Liver (tissue), 9 donors: Measurements from ENCODE around the gene GABBR2. TPM values are rescaled to one million over a fixed set of nuclear protein-coding genes. Genes with fewer than 3 reads are reported as not detected.

ENCODE experiments used
- DNase-seq: peaks from one replicate; pipeline ENCODE4 v3.0.0-alpha.2; 2017; ENCODE audit warnings: low spot score
- H3K27ac ChIP-seq, 2 donors: one replicate each; pipeline ENCODE4 v1.7.0; 2013; ENCODE audit warnings: inconsistent platforms in 2 of 2, low read length in 2 of 2, control low read depth in 1 of 2, low read depth in 1 of 2, mild to moderate bottlenecking in 1 of 2
- H3K27me3 ChIP-seq, 4 donors: one replicate each; pipeline versions ENCODE4 v1.6.1 to v1.7.0; 2013; ENCODE audit warnings: low read length in 3 of 4, inconsistent platforms in 1 of 4, mild to moderate bottlenecking in 1 of 4, moderate library complexity in 1 of 4; ENCODE audit not compliant: control insufficient read depth in 4 of 4, insufficient read depth in 4 of 4
- H3K36me3 ChIP-seq, 4 donors: one replicate each; pipeline versions ENCODE4 v1.6.1 to v1.7.0; 2013; ENCODE audit warnings: low read length in 3 of 4, mild to moderate bottlenecking in 3 of 4, low read depth in 1 of 4, moderate library complexity in 1 of 4; ENCODE audit not compliant: control insufficient read depth in 4 of 4, insufficient read depth in 3 of 4
- H3K4me1 ChIP-seq, 4 donors: one replicate each; pipeline versions ENCODE4 v1.6.1 to v1.7.0; 2013; ENCODE audit warnings: low read length in 3 of 4, mild to moderate bottlenecking in 3 of 4, moderate library complexity in 1 of 4; ENCODE audit not compliant: control insufficient read depth in 4 of 4, insufficient read depth in 4 of 4
- H3K4me3 ChIP-seq, 3 donors: one replicate each; pipeline versions ENCODE4 v1.6.1 to v1.7.0; 2013; ENCODE audit warnings: low read length in 3 of 3, control low read depth in 1 of 3, low read depth in 1 of 3, mild to moderate bottlenecking in 1 of 3
- H3K9ac ChIP-seq, 2 donors: one replicate each; pipeline ENCODE4 v1.7.0; 2013; ENCODE audit warnings: low read length in 2 of 2, mild to moderate bottlenecking in 2 of 2, moderate library complexity in 2 of 2, control low read depth in 1 of 2, low read depth in 1 of 2
- H3K9me3 ChIP-seq, 4 donors: one replicate each; pipeline versions ENCODE4 v1.6.1 to v1.7.0; 2013; ENCODE audit warnings: low read length in 3 of 4; ENCODE audit not compliant: control insufficient read depth in 4 of 4
- EGR1 ChIP-seq, 2 donors: IDR thresholded peaks; 2 replicates each; pipeline ENCODE4 v1.6.1; 2016 to 2018; ENCODE audit warnings: antibody characterized with exemption in 2 of 2, low read depth in 2 of 2
- FOXA1 ChIP-seq: IDR thresholded peaks from 2 replicates; pipeline ENCODE4 v1.6.1; 2016; ENCODE audit warnings: antibody characterized with exemption
- FOXA2 ChIP-seq: IDR thresholded peaks from 2 replicates; pipeline ENCODE4 v1.6.1; 2016; ENCODE audit warnings: antibody characterized with exemption
- GABPA ChIP-seq, 2 donors: IDR thresholded peaks in 1 of 2; conservative IDR thresholded peaks in 1 of 2; 2 replicates each; pipeline ENCODE4 v1.6.1; 2016; ENCODE audit warnings: antibody characterized with exemption in 2 of 2, mild to moderate bottlenecking in 1 of 2, moderate library complexity in 1 of 2
- HNF4A ChIP-seq, 2 donors: conservative IDR thresholded peaks; 2 replicates each; pipeline ENCODE4 v1.6.1; 2016; ENCODE audit warnings: antibody characterized with exemption in 2 of 2, mild to moderate bottlenecking in 2 of 2
- HNF4G ChIP-seq: IDR thresholded peaks from 2 replicates; pipeline ENCODE4 v1.6.1; 2016; ENCODE audit warnings: antibody characterized with exemption
- NR2F2 ChIP-seq: IDR thresholded peaks from 2 replicates; pipeline ENCODE4 v1.6.1; 2016; ENCODE audit warnings: antibody characterized with exemption
- RXRA ChIP-seq, 2 donors: IDR thresholded peaks; 2 replicates each; pipeline ENCODE4 v1.6.1; 2017 to 2018; ENCODE audit warnings: antibody characterized with exemption in 2 of 2, mild to moderate bottlenecking in 1 of 2
- SP1 ChIP-seq: IDR thresholded peaks from 2 replicates; pipeline ENCODE4 v1.6.1; 2018; ENCODE audit warnings: antibody characterized with exemption, mild to moderate bottlenecking
- TAF1 ChIP-seq: conservative IDR thresholded peaks from 2 replicates; pipeline ENCODE4 v1.6.1; 2016; ENCODE audit warnings: antibody characterized with exemption, mild to moderate bottlenecking
- YY1 ChIP-seq: IDR thresholded peaks from 2 replicates; pipeline ENCODE4 v1.6.1; 2016; ENCODE audit warnings: antibody characterized with exemption, mild to moderate bottlenecking
- WGBS: extraction: QIAGEN DNeasy Blood & Tissue Kit; methylation state at CpG from one replicate; pipeline ENCODE4 v1.1.7; 2013; 5-methylcytosine and 5-hydroxymethylcytosine counted together
- polyA plus RNA-seq, 2 donors: library from polyadenylated mRNA; stranded (reverse) in 1 of 2; unstranded in 1 of 2; fragments of 200-250 nt in 1 of 2; fragments of >200 nt in 1 of 2; fragmentation: Nextera tagmentation in 1 of 2; extraction: Ambion mirVana in 1 of 2; gene quantifications; one replicate each; pipeline versions ENCODE4 v1.2.1 to v1.2.3, GENCODE V29; 2013 to 2015
- total RNA-seq, 2 donors: library from RNA; depleted of rRNA; stranded (reverse); fragments of >200 nt; gene quantifications; one replicate each; pipeline ENCODE4 v1.2.3, GENCODE V29; 2014
- TF ChIP-seq, protein P1 (sequence below): IDR thresholded peaks from 2 replicates; pipeline ENCODE4 v1.6.1; 2016; ENCODE audit warnings: antibody characterized with exemption, mild to moderate bottlenecking
- TF ChIP-seq, protein P2 (sequence below): IDR thresholded peaks from 2 replicates; pipeline ENCODE4 v1.6.1; 2016; ENCODE audit warnings: antibody characterized with exemption
- TF ChIP-seq, protein P3 (sequence below): IDR thresholded peaks from 2 replicates; pipeline ENCODE4 v1.6.1; 2016; ENCODE audit warnings: antibody characterized with exemption
- TF ChIP-seq, protein P4 (sequence below): IDR thresholded peaks from 2 replicates; pipeline ENCODE4 v1.6.1; 2016; ENCODE audit warnings: antibody characterized with exemption
- donor health status: healthy.
- donor health status: healthy.
- donor health status: healthy.
- donor health status: healthy.
- donor health status: healthy.

Gene GABBR2
- total and polyA plus RNA-seq, 4 donors: 0.03 to 0.23 (median 0.08) TPM; not detected in 1

DNA sequence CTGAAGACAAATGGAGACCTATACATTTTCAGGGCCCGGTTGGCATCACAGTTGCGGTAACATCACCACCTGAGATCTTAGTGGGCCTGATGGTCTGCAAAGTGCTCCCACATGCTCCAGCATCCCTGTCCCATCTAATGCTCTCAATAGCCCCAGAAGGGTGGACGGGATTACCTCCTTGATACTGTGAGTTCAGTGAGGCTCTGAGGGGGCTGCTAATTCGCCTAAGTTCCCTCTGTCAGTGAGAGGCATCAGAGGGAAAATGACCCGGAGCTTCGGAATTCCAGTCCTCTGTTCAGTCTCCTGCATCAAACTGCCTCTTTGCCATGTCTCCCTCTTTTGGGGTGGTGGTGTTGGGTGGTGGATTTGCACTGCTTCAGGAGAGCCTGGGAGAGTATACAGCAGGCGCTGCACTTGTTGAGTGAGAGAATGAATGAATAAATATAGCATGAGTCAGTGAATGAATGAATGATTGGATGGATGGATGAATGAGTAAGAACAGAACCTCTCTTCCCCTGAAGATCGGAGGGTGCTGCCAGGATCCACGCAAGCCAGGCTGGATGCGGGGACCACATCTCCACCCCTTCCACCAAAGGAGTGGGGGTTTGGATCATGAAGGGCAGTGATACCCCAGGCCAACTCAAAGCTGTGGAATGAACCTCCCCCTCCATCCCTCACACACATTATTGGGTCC lies 141.0 kb downstream of the GABBR2 start:
- Histone ChIP-seq H3K9me3 (no peaks in the 10 kb centered on the region), H3K4me3 (no peak overlapping the region), H3K4me1 (no peaks in the 10 kb centered on the region), H3K27ac (no peak overlapping the region), H3K9ac (no peak overlapping the region), H3K27me3 (no peaks in the 10 kb centered on the region), H3K36me3 (no peaks in the 10 kb centered on the region)
- TF ChIP-seq RXRA (IDR thresholded peaks at IDR 0.05) (no peak), SP1 (no peak), TAF1 (no peak), EGR1 (IDR thresholded peaks at IDR 0.05; ENCODE audit: low read depth in 2 of 2) (no peak), NR2F2 (no peak), YY1 (no peak), FOXA1 (no peak), GABPA (IDR thresholded peaks at IDR 0.05 in 1 of 2, conservative IDR thresholded peaks at IDR 0.05 in 1 of 2) (no peak), HNF4G (no peak)
- TF ChIP-seq, protein P1, sequence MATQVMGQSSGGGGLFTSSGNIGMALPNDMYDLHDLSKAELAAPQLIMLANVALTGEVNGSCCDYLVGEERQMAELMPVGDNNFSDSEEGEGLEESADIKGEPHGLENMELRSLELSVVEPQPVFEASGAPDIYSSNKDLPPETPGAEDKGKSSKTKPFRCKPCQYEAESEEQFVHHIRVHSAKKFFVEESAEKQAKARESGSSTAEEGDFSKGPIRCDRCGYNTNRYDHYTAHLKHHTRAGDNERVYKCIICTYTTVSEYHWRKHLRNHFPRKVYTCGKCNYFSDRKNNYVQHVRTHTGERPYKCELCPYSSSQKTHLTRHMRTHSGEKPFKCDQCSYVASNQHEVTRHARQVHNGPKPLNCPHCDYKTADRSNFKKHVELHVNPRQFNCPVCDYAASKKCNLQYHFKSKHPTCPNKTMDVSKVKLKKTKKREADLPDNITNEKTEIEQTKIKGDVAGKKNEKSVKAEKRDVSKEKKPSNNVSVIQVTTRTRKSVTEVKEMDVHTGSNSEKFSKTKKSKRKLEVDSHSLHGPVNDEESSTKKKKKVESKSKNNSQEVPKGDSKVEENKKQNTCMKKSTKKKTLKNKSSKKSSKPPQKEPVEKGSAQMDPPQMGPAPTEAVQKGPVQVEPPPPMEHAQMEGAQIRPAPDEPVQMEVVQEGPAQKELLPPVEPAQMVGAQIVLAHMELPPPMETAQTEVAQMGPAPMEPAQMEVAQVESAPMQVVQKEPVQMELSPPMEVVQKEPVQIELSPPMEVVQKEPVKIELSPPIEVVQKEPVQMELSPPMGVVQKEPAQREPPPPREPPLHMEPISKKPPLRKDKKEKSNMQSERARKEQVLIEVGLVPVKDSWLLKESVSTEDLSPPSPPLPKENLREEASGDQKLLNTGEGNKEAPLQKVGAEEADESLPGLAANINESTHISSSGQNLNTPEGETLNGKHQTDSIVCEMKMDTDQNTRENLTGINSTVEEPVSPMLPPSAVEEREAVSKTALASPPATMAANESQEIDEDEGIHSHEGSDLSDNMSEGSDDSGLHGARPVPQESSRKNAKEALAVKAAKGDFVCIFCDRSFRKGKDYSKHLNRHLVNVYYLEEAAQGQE: no peak
- TF ChIP-seq, protein P2, sequence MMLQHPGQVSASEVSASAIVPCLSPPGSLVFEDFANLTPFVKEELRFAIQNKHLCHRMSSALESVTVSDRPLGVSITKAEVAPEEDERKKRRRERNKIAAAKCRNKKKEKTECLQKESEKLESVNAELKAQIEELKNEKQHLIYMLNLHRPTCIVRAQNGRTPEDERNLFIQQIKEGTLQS: no peak
- TF ChIP-seq, protein P3, sequence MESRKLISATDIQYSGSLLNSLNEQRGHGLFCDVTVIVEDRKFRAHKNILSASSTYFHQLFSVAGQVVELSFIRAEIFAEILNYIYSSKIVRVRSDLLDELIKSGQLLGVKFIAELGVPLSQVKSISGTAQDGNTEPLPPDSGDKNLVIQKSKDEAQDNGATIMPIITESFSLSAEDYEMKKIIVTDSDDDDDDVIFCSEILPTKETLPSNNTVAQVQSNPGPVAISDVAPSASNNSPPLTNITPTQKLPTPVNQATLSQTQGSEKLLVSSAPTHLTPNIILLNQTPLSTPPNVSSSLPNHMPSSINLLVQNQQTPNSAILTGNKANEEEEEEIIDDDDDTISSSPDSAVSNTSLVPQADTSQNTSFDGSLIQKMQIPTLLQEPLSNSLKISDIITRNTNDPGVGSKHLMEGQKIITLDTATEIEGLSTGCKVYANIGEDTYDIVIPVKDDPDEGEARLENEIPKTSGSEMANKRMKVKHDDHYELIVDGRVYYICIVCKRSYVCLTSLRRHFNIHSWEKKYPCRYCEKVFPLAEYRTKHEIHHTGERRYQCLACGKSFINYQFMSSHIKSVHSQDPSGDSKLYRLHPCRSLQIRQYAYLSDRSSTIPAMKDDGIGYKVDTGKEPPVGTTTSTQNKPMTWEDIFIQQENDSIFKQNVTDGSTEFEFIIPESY: no peak
- TF ChIP-seq, protein P4, sequence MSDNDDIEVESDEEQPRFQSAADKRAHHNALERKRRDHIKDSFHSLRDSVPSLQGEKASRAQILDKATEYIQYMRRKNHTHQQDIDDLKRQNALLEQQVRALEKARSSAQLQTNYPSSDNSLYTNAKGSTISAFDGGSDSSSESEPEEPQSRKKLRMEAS: no peak
- DNase-seq: no peak
- 88% methylated on average over 10 of the region's 10 CpGs for WGBS

DNA sequence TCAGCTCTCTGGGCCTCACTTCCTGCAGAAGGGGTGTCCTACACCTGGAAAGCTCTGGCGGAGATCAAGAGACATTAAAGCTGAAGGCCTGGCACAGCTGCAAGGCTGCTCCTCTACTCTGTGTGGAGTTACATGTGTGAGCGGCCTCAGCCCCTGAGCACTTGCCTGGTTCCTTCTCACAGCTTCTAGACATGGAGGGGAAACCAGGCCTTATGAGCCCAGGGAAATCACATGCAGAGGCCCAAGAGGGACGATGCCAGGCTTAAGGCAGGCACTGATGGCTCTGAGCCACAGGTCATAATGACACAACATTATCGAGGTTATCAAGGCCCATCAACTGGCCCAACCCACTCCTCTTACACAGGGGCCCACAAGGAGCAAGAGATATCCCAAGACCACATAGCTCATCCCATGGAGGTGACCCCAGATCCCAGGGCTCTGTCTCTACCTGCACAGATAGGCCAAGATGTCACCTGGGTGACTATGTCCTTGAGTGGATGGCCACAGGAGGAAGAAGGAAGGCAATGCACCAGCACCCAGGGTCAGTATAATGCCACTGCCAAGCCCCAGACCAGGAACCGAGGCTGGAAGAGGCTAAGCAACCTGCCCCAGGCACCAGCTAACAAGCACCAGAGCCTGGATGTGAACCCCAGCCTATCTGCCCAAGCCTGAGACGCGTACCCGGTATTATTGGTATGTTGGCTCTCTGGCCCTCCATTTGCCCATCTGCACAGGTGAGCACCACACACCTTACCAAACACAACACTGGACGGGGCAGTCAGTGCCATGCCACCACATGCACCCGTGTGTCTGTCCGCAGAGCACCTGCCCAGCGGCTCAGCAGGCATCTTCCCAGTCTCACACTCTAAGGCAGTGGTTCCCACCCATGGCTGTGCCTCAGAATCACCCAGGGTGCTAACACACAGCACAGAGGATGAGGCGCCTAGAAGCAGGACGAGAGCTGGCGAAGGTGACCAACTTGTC lies 143.3 kb downstream of the GABBR2 start:
- peak; percentile 28 for DNase-seq
- Histone ChIP-seq H3K27ac (no peak overlapping the region), H3K4me3 (no peak overlapping the region), H3K4me1 (no peaks in the 10 kb centered on the region), H3K36me3 (no peaks in the 10 kb centered on the region), H3K9me3 (no peaks in the 10 kb centered on the region), H3K9ac (no peak overlapping the region), H3K27me3 (no peaks in the 10 kb centered on the region)
- TF ChIP-seq, protein P2: no peak
- no peak for TF ChIP-seq FOXA2
- no peak for TF ChIP-seq HNF4A (conservative IDR thresholded peaks at IDR 0.05)
- 92% methylated on average over 15 of the region's 15 CpGs for WGBS
